PC-3 (cell line): ENCODE measurements around the gene SRGAP3. TPM values are rescaled to one million over a fixed set of nuclear protein-coding genes. Genes with fewer than 3 reads are reported as not detected.

Experiments
- ATAC-seq: fragments of 200-7000 bp; cut with Tn5 transposase; 2 replicates; pipeline ENCODE4 v1.9.1; 2020; ENCODE audit warnings: mild to moderate bottlenecking, moderate library complexity
- BruUV-seq: library from RNA; stranded (reverse); fragments of 400-500 nt; replicated peaks from 2 replicates; lab custom pipeline; 2021; lab: Mats Ljungman, UMichigan
- CTCF ChIA-PET: fragments of 300-600 bp; sonication (Branson Sonifier 250); formaldehyde crosslinking; loops from one replicate; lab custom pipeline; 2022; ENCODE audit warnings: antibody characterized with exemption; lab: Charles Lee
- POLR2A ChIA-PET: fragments of 300-600 bp; sonication (Branson Sonifier 250); formaldehyde crosslinking; loops from one replicate; lab custom pipeline; 2022; ENCODE audit warnings: antibody characterized with exemption; ENCODE audit not compliant: unreplicated experiment; lab: Charles Lee
- DNase-seq: peaks from one replicate; pipeline ENCODE4 v3.0.0-alpha.2; 2015
- H2AFZ ChIP-seq: fragments of 300-600 bp; sonication (generic); 2 replicates; pipeline ENCODE4 v1.6.0; 2016; ENCODE audit warnings: antibody characterized with exemption, low read length
- H3F3A ChIP-seq: fragments of 300-600 bp; sonication (generic); one replicate; pipeline ENCODE4 v1.6.0; 2017; ENCODE audit warnings: antibody characterized with exemption, low read length, control low read depth, mild to moderate bottlenecking; ENCODE audit not compliant: unreplicated experiment
- H3K27ac ChIP-seq: fragments of 300-600 bp; sonication (generic); 2 replicates; pipeline ENCODE4 v1.5.1; 2016; ENCODE audit warnings: mild to moderate bottlenecking, low read length
- H3K27me3 ChIP-seq: fragments of 300-600 bp; sonication (generic); 2 replicates; pipeline ENCODE4 v1.6.1; 2016; ENCODE audit warnings: low read length, mixed read lengths
- H3K36me3 ChIP-seq: fragments of 300-600 bp; sonication (generic); 2 replicates; pipeline ENCODE4 v1.6.1; 2016; ENCODE audit warnings: low read depth, mixed run types, low read length, mixed read lengths
- H3K4me1 ChIP-seq: fragments of 300-600 bp; sonication (generic); 2 replicates; pipeline ENCODE4 v1.5.1; 2016; ENCODE audit warnings: low read length; ENCODE audit not compliant: insufficient read depth
- H3K4me2 ChIP-seq: fragments of 300-600 bp; sonication (generic); 2 replicates; pipeline ENCODE4 v1.6.0; 2016; ENCODE audit warnings: low read length
- H3K4me3 ChIP-seq: fragments of 300-600 bp; sonication (generic); 2 replicates; pipeline ENCODE4 v1.5.1; 2016; ENCODE audit warnings: mild to moderate bottlenecking, low read length, mixed read lengths
- H3K79me2 ChIP-seq: fragments of 300-600 bp; sonication (generic); 2 replicates; pipeline ENCODE4 v1.6.1; 2017; ENCODE audit warnings: low read length, mixed read lengths
- H3K9ac ChIP-seq: fragments of 300-600 bp; sonication (generic); 2 replicates; pipeline ENCODE4 v1.6.0; 2016; ENCODE audit warnings: mild to moderate bottlenecking, low read length
- H3K9me2 ChIP-seq: fragments of 300-600 bp; sonication (generic); replicated peaks from 2 replicates; pipeline ENCODE4 v1.6.1; 2016; ENCODE audit warnings: mixed run types, low read length, mixed read lengths
- H3K9me3 ChIP-seq: fragments of 300-600 bp; sonication (generic); 2 replicates; pipeline ENCODE4 v1.6.1; 2016; ENCODE audit warnings: low read length, mixed read lengths
- H4K20me1 ChIP-seq: fragments of 300-600 bp; sonication (generic); 2 replicates; pipeline ENCODE4 v1.6.1; 2016; ENCODE audit warnings: low read length, mixed read lengths
- EZH2 ChIP-seq: fragments of 300-600 bp; sonication (generic); IDR thresholded peaks from one replicate; pipeline ENCODE4 v1.6.1; 2017; ENCODE audit warnings: antibody characterized with exemption, mild to moderate bottlenecking, low read length; ENCODE audit not compliant: unreplicated experiment
- EZH2phosphoT487 ChIP-seq: fragments of 300-600 bp; sonication (generic); IDR thresholded peaks from 2 replicates; pipeline ENCODE4 v1.6.1; 2018; ENCODE audit warnings: mild to moderate bottlenecking, antibody characterized with exemption, low read length, borderline replicate concordance
- intact Hi-C: fragments of 100-400 bp; cut with micrococcal nuclease; formaldehyde crosslinking; loops from 2 replicates; pipeline ENCODE4 v1.9.0; 2023
- total RNA-seq: library from RNA; depleted of rRNA; stranded (reverse); fragments of >200 nt; gene quantifications from 2 replicates; pipeline ENCODE4 v1.2.3, GENCODE V29; 2014
- TF ChIP-seq, protein P1 (sequence below): fragments of 300-600 bp; sonication (generic); conservative IDR thresholded peaks from 2 replicates; pipeline ENCODE4 v1.5.1; 2017; ENCODE audit warnings: antibody characterized with exemption, low read depth, mild to moderate bottlenecking, low read length

The SRGAP3 gene
- total RNA-seq, 1 experiment from 2014 or later: 7.5 TPM

DNA sequence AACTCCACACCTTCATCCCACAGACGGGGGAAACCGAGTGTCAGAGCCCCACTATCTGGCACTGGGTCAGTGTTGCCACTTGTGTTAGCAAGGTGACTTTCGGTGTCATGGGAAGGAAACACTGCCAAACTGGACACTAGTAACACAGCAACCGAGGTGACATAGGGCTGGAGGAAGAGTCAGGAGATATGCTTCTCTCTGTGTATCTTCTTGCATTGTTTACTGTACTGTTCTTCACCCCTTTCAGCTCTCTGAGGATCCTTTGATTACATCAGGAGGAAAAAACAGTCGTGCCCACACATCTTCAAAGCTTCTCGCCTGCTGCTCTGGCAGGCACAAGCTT, 176.8 kb downstream of the SRGAP3 start:
- intact Hi-C loops: no loop called here
- Histone ChIP-seq H3K9ac (no peak overlapping the region), H3K36me3 (no peaks in the 10 kb centered on the region), H3K79me2 (no peaks in the 10 kb centered on the region), H3K4me3 (no peak overlapping the region), H3K4me1 (no peaks in the 10 kb centered on the region), H4K20me1 (no peaks in the 10 kb centered on the region), H2AFZ (no peak overlapping the region), H3K27ac (no peak overlapping the region), H3K9me2 (no peaks in the 10 kb centered on the region), H3K9me3 (no peaks in the 10 kb centered on the region), H3F3A (no peaks in the 10 kb centered on the region), H3K4me2 (no peak overlapping the region), H3K27me3 (no peaks in the 10 kb centered on the region)
- no TSS peak for BruUV-seq
- TF ChIP-seq EZH2 (no peak), EZH2phosphoT487 (no peak)
- TF ChIP-seq, protein P1, sequence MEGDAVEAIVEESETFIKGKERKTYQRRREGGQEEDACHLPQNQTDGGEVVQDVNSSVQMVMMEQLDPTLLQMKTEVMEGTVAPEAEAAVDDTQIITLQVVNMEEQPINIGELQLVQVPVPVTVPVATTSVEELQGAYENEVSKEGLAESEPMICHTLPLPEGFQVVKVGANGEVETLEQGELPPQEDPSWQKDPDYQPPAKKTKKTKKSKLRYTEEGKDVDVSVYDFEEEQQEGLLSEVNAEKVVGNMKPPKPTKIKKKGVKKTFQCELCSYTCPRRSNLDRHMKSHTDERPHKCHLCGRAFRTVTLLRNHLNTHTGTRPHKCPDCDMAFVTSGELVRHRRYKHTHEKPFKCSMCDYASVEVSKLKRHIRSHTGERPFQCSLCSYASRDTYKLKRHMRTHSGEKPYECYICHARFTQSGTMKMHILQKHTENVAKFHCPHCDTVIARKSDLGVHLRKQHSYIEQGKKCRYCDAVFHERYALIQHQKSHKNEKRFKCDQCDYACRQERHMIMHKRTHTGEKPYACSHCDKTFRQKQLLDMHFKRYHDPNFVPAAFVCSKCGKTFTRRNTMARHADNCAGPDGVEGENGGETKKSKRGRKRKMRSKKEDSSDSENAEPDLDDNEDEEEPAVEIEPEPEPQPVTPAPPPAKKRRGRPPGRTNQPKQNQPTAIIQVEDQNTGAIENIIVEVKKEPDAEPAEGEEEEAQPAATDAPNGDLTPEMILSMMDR: no peak
- ATAC-seq: no peak
- ChIA-PET CTCF (no interaction called here), POLR2A (no interaction called here)
- DNase-seq: no peak

DNA sequence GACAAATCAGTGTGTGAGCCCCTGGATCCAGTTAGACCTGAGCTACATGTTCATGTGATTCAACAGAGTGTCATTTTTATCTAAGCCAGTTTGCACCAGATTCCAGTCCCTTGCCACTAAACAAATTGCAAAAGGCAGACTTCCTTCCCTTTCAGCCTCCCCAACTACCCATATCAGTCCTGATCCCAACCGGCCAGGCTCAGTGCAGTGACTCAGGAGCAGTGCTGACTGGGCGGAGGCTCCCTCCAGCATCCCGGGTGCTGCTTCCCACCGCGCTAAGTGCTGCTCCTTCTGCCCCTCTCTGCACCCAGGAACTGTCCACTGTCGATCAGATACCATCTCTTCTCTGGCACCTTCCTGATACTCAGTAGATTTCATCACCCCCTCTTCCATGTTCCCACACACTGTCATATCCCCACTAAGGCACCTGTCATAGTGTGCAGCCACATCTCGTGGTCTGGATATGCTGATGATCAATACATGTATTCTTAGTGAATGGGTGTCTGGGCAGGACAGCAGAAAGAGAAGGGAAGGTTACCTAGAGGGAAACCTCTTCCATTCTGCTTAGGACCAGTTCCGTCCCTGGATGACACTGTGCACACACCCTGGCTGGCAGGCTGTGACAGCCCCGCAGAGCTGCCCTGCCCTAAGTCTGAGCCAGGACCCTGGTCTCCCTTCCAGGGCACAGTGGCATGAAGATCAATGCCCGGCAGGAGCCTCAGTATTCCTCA, 177.3 kb downstream of the SRGAP3 start:
- Histone ChIP-seq H3K9ac (no peak overlapping the region), H3K79me2 (no peaks in the 10 kb centered on the region), H2AFZ (no peak overlapping the region), H3K4me2 (no peak overlapping the region), H3K27me3 (no peaks in the 10 kb centered on the region), H3K27ac (no peak overlapping the region), H3K4me3 (no peak overlapping the region), H3F3A (no peaks in the 10 kb centered on the region), H3K9me2 (no peaks in the 10 kb centered on the region), H3K9me3 (no peaks in the 10 kb centered on the region), H4K20me1 (no peaks in the 10 kb centered on the region), H3K36me3 (no peaks in the 10 kb centered on the region), H3K4me1 (no peaks in the 10 kb centered on the region)
- ChIA-PET POLR2A (no interaction called here), CTCF (no interaction called here)
- peak; percentile 21 for DNase-seq
- intact Hi-C loops: no loop called here
- no peak for TF ChIP-seq EZH2phosphoT487
- TF ChIP-seq, protein P1: no peak
- TF ChIP-seq EZH2: no peak
- no peak for ATAC-seq
- no TSS peak for BruUV-seq

DNA sequence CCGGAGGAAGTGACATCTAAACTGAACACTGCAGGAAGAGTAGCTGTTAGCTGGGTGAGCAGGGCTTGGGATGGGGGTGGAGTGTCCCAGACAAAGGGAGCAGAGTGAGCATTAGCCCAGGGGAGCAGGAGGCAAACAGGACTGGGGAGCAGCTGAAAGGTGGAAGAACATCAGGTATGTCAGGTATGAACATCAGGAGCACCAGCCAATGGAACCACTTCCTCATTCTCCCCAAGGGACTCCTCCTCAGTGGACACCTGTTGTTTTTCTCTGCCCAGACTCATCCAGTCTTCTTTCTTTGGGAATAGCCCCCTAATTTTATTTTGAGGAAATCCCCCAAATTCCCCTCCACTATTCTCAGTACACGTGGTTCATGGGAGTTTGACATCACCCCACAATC, 178.5 kb downstream of the SRGAP3 start:
- no peak overlapping the region for H3K27ac ChIP-seq
- intact Hi-C loops: no loop called here
- no TSS peak for BruUV-seq
- no peaks in the 10 kb centered on the region for H3K36me3 ChIP-seq
- no peaks in the 10 kb centered on the region for H3K9me2 ChIP-seq
- H3K79me2 ChIP-seq: no peaks in the 10 kb centered on the region
- H4K20me1 ChIP-seq: no peaks in the 10 kb centered on the region
- no peaks in the 10 kb centered on the region for H3K9me3 ChIP-seq
- TF ChIP-seq EZH2: no peak
- TF ChIP-seq, protein P1: no peak
- no peak for TF ChIP-seq EZH2phosphoT487
- no peak for DNase-seq
- no peaks in the 10 kb centered on the region for H3K4me1 ChIP-seq
- CTCF ChIA-PET: no interaction called here
- H3K27me3 ChIP-seq: no peaks in the 10 kb centered on the region
- no peaks in the 10 kb centered on the region for H3F3A ChIP-seq
- H3K9ac ChIP-seq: no peak overlapping the region
- H2AFZ ChIP-seq: no peak overlapping the region
- POLR2A ChIA-PET: no interaction called here
- H3K4me3 ChIP-seq: no peak overlapping the region
- no peak for ATAC-seq
- H3K4me2 ChIP-seq: no peak overlapping the region
